ENCODE results near the gene TSPAN4. TPM values are rescaled to one million over a fixed set of nuclear protein-coding genes. Genes with fewer than 3 reads are reported as not detected.

Gene TSPAN4
- total RNA-seq, 1 donor from 2014 or later, result 69.2 TPM

- H3K27me3 Mint-ChIP-seq (ENCODE audit: low read depth), result no peaks in the 10 kb centered on the region
- TF ChIP-seq CTCF (IDR thresholded peaks at IDR 0.05), result no peak
- no peak overlapping the region for H3K27ac Mint-ChIP-seq (ENCODE audit: unreplicated experiment)
- peaks cover 10% of the 10 kb centered on the region for H3K4me1 Mint-ChIP-seq (ENCODE audit: low read depth)
- DNase-seq (ENCODE audit: low spot score), result no peak
- peaks cover 13% of the 10 kb centered on the region for H3K36me3 Mint-ChIP-seq (ENCODE audit: low read depth)
- H3K9me3 Mint-ChIP-seq (ENCODE audit: low read depth), result no peaks in the 10 kb centered on the region
- H3K4me3 Mint-ChIP-seq (ENCODE audit: unreplicated experiment), result no peak overlapping the region
Observed at GRCh38 chr11:880447-880846, 37.8 kb downstream of the TSPAN4 start.

- DNase-seq (ENCODE audit: low spot score), result no peak
- Mint-ChIP-seq H3K9me3 (ENCODE audit: low read depth) (no peaks in the 10 kb centered on the region), H3K27ac (ENCODE audit: unreplicated experiment) (peak overlapping the region; percentile 66), H3K4me3 (ENCODE audit: unreplicated experiment) (no peak overlapping the region), H3K27me3 (ENCODE audit: low read depth) (no peaks in the 10 kb centered on the region), H3K36me3 (ENCODE audit: low read depth) (peaks cover 19% of the 10 kb centered on the region), H3K4me1 (ENCODE audit: low read depth) (peaks cover 10% of the 10 kb centered on the region)
- no peak for TF ChIP-seq CTCF (IDR thresholded peaks at IDR 0.05)
Observed at GRCh38 chr11:882596-882995, 39.9 kb downstream of the TSPAN4 start.

- no peak for TF ChIP-seq CTCF (IDR thresholded peaks at IDR 0.05)
- Mint-ChIP-seq H3K27ac (ENCODE audit: unreplicated experiment) (no peak overlapping the region), H3K36me3 (ENCODE audit: low read depth) (peaks cover 20% of the 10 kb centered on the region), H3K4me3 (ENCODE audit: unreplicated experiment) (no peak overlapping the region), H3K4me1 (ENCODE audit: low read depth) (peaks cover 10% of the 10 kb centered on the region), H3K9me3 (ENCODE audit: low read depth) (no peaks in the 10 kb centered on the region), H3K27me3 (ENCODE audit: low read depth) (no peaks in the 10 kb centered on the region)
- DNase-seq (ENCODE audit: low spot score), result no peak
Observed at GRCh38 chr11:883527-883926, 40.9 kb downstream of the TSPAN4 start.

- Mint-ChIP-seq H3K4me3 (ENCODE audit: unreplicated experiment) (no peak overlapping the region), H3K36me3 (ENCODE audit: low read depth) (peaks cover 19% of the 10 kb centered on the region), H3K27ac (ENCODE audit: unreplicated experiment) (no peak overlapping the region), H3K27me3 (ENCODE audit: low read depth) (no peaks in the 10 kb centered on the region), H3K9me3 (ENCODE audit: low read depth) (no peaks in the 10 kb centered on the region), H3K4me1 (ENCODE audit: low read depth) (peaks cover 10% of the 10 kb centered on the region)
- no peak for DNase-seq (ENCODE audit: low spot score)
- TF ChIP-seq CTCF (IDR thresholded peaks at IDR 0.05), result no peak
Observed at GRCh38 chr11:884578-885070, 42.0 kb downstream of the TSPAN4 start.

- Mint-ChIP-seq H3K9me3 (ENCODE audit: low read depth) (no peaks in the 10 kb centered on the region), H3K36me3 (ENCODE audit: low read depth) (peaks cover 15% of the 10 kb centered on the region), H3K27ac (ENCODE audit: unreplicated experiment) (no peak overlapping the region), H3K4me1 (ENCODE audit: low read depth) (peaks cover 10% of the 10 kb centered on the region), H3K27me3 (ENCODE audit: low read depth) (no peaks in the 10 kb centered on the region), H3K4me3 (ENCODE audit: unreplicated experiment) (no peak overlapping the region)
- no peak for TF ChIP-seq CTCF (IDR thresholded peaks at IDR 0.05)
- no peak for DNase-seq (ENCODE audit: low spot score)
Observed at GRCh38 chr11:886568-886967, 43.9 kb downstream of the TSPAN4 start.
